Gastrocnemius medialis (tissue), 4 donors: ENCODE results near the gene NR2C2.

Source experiments
- CTCF ChIP-seq, 5 experiments: fragments of 450-650 bp in 3 of 5; fragments of 200-600 bp in 2 of 5; sonication (generic) in 2 of 5; IDR thresholded peaks in 4 of 5; conservative IDR thresholded peaks in 1 of 5; 1 replicate in 4 of 5; 2 replicates in 1 of 5; pipeline ENCODE4 v1.5.1; 2016 to 2019; ENCODE audit warnings: antibody characterized with exemption in 5 of 5, mild to moderate bottlenecking in 3 of 5, moderate library complexity in 3 of 5
- POLR2A ChIP-seq, 2 donors: fragments of 450-650 bp; IDR thresholded peaks; one replicate each; pipeline ENCODE4 v1.6.1; 2017; ENCODE audit warnings: antibody characterized with exemption in 2 of 2, mild to moderate bottlenecking in 2 of 2, moderate library complexity in 2 of 2

GRCh38 chr3:14909250-14909649 is 38.1 kb upstream of the NR2C2 start:
- TF ChIP-seq POLR2A (IDR thresholded peaks at IDR 0.05) (no peak), CTCF (IDR thresholded peaks at IDR 0.05 in 4 of 5, conservative IDR thresholded peaks at IDR 0.05 in 1 of 5) (no peak)
